Activated naive CD8-positive, alpha-beta T cell treated with anti-CD3 and anti-CD28 coated beads, Interleukin-2, amount 50 U/mL, for 24 hours (primary cell): Measurements from ENCODE around the gene MTLN.

ENCODE experiments used
- ATAC-seq: fragments of 150-1000 bp; cut with Tn5 transposase; one replicate; pipeline ENCODE4 v1.10.0; 2021
- DNase-seq: peaks from one replicate; pipeline ENCODE4 v3.0.0; 2021
- H3K27ac Mint-ChIP-seq: one replicate; pipeline ENCODE4 v1.8.0; 2021; ENCODE audit warnings: mild to moderate bottlenecking, mixed read lengths
- H3K27me3 Mint-ChIP-seq: one replicate; pipeline ENCODE4 v1.8.0; 2021; ENCODE audit warnings: mixed read lengths
- H3K36me3 Mint-ChIP-seq: one replicate; pipeline ENCODE4 v1.8.0; 2021; ENCODE audit warnings: low read depth, mixed read lengths
- H3K4me1 Mint-ChIP-seq: one replicate; pipeline ENCODE4 v1.8.0; 2021; ENCODE audit warnings: mixed read lengths
- H3K4me3 Mint-ChIP-seq: one replicate; pipeline ENCODE4 v1.8.0; 2021; ENCODE audit warnings: mild to moderate bottlenecking, moderate library complexity, mixed read lengths
- H3K9me3 Mint-ChIP-seq: one replicate; pipeline ENCODE4 v1.8.0; 2021; ENCODE audit warnings: mixed read lengths

The MTLN gene

GRCh38 chr2:110166266-110166665 is 46.1 kb downstream of the MTLN start:
- H3K36me3 Mint-ChIP-seq = no peaks in the 10 kb centered on the region
- H3K27me3 Mint-ChIP-seq = peaks cover 2% of the 10 kb centered on the region
- peaks cover 4% of the 10 kb centered on the region for H3K9me3 Mint-ChIP-seq
- ATAC-seq (no peak), DNase-seq (no peak)
- H3K4me1 Mint-ChIP-seq = peaks cover 4% of the 10 kb centered on the region
- H3K27ac Mint-ChIP-seq = no peak overlapping the region
- H3K4me3 Mint-ChIP-seq = no peak overlapping the region
